RWPE2 (cell line): ENCODE data around the gene NRF1.
A peak's percentile ranks its signal among the peaks of the same experiment; 100 is the strongest.

Source experiments
- ATAC-seq: fragments of 200-7000 bp; cut with Tn5 transposase; 3 replicates; pipeline ENCODE4 v1.9.1; 2021; ENCODE audit warnings: low read depth
- DNase-seq: peaks from one replicate; pipeline ENCODE4 v3.0.0-alpha.2; 2020; ENCODE audit warnings: low spot score
- H3K27ac ChIP-seq: fragments of 450-650 bp; 2 replicates; pipeline ENCODE4 v1.5.1; 2017; ENCODE audit warnings: mild to moderate bottlenecking; ENCODE audit not compliant: poor library complexity, severe bottlenecking
- H3K27me3 ChIP-seq: fragments of 250-450 bp; sonication (Bioruptor Pico); 2 replicates; pipeline ENCODE4 v1.5.1; 2021; ENCODE audit warnings: mild to moderate bottlenecking, moderate library complexity; ENCODE audit not compliant: insufficient read depth, poor library complexity, severe bottlenecking
- H3K36me3 ChIP-seq: fragments of 250-450 bp; sonication (Bioruptor Pico); 2 replicates; pipeline ENCODE4 v1.5.1; 2020; ENCODE audit warnings: low read depth, mild to moderate bottlenecking, moderate library complexity
- H3K4me1 ChIP-seq: fragments of 250-450 bp; sonication (Bioruptor Pico); 2 replicates; pipeline ENCODE4 v1.5.1; 2021; ENCODE audit warnings: mild to moderate bottlenecking, moderate library complexity; ENCODE audit not compliant: insufficient read depth, poor library complexity, severe bottlenecking
- H3K4me3 ChIP-seq: fragments of 250-450 bp; sonication (Bioruptor Pico); 2 replicates; pipeline ENCODE4 v1.5.1; 2021; ENCODE audit warnings: mild to moderate bottlenecking, moderate library complexity; ENCODE audit not compliant: severe bottlenecking
- H3K9me3 ChIP-seq: fragments of 250-450 bp; sonication (Bioruptor Pico); 2 replicates; pipeline ENCODE4 v1.5.1; 2021; ENCODE audit warnings: mild to moderate bottlenecking, moderate library complexity; ENCODE audit not compliant: severe bottlenecking
- CTCF ChIP-seq: fragments of 450-650 bp; IDR thresholded peaks from one replicate; pipeline ENCODE4 v1.5.1; 2017; ENCODE audit warnings: mild to moderate bottlenecking, moderate library complexity; ENCODE audit not compliant: poor library complexity, severe bottlenecking

Gene NRF1

GRCh38 chr7:129688503-129689222, 77.1 kb downstream of the NRF1 start:
- peaks cover 4% of the 10 kb centered on the region for H3K4me1 ChIP-seq
- no peaks in the 10 kb centered on the region for H3K9me3 ChIP-seq
- H3K27me3 ChIP-seq = no peaks in the 10 kb centered on the region
- H3K36me3 ChIP-seq = peaks cover 4% of the 10 kb centered on the region
- ATAC-seq (no peak), DNase-seq (no peak)
- TF ChIP-seq CTCF = no peak
- H3K4me3 ChIP-seq = no peak overlapping the region
- no peak overlapping the region for H3K27ac ChIP-seq

- peak overlapping the region; percentile 43 for H3K27ac ChIP-seq
- DNase-seq = no peak
- no peak for TF ChIP-seq CTCF
- no peak overlapping the region for H3K4me3 ChIP-seq
- peaks cover 4% of the 10 kb centered on the region for H3K4me1 ChIP-seq
- H3K9me3 ChIP-seq = no peaks in the 10 kb centered on the region
- H3K27me3 ChIP-seq = no peaks in the 10 kb centered on the region
- ATAC-seq = no peak
- H3K36me3 ChIP-seq = peaks cover 4% of the 10 kb centered on the region; the same call in 1 of the 2 replicates
Measured at GRCh38 chr7:129689995-129690581, 78.6 kb downstream of the NRF1 start.

GRCh38 chr7:129690701-129691100, 79.2 kb downstream of the NRF1 start:
- no peaks in the 10 kb centered on the region for H3K9me3 ChIP-seq
- peaks cover 4% of the 10 kb centered on the region for H3K4me1 ChIP-seq
- TF ChIP-seq CTCF = no peak
- H3K4me3 ChIP-seq = no peak overlapping the region
- H3K27me3 ChIP-seq = no peaks in the 10 kb centered on the region
- no peak for DNase-seq
- ATAC-seq = peak; percentile 51; the same call in 2 of the 3 replicates
- peaks cover 4% of the 10 kb centered on the region; the same call in 1 of the 2 replicates for H3K36me3 ChIP-seq
- peak overlapping the region; percentile 43 for H3K27ac ChIP-seq

GRCh38 chr7:129698516-129699418, 87.2 kb downstream of the NRF1 start:
- Histone ChIP-seq H3K9me3 (no peaks in the 10 kb centered on the region), H3K27me3 (no peaks in the 10 kb centered on the region), H3K36me3 (peaks cover 12% of the 10 kb centered on the region), H3K4me1 (peaks cover 11% of the 10 kb centered on the region), H3K4me3 (no peak overlapping the region), H3K27ac (no peak overlapping the region)
- TF ChIP-seq CTCF = no peak
- ATAC-seq = peak; percentile 53
- DNase-seq = no peak
